Suprapubic skin (tissue), 4 donors: ENCODE measurements around the gene EEF1E1. TPM values are rescaled to one million over a fixed set of nuclear protein-coding genes. Genes with fewer than 3 reads are reported as not detected.
"Not testable (repeated sequence)": the region's sequence is repeated elsewhere in the genome, so short reads cannot be mapped to it uniquely, and the experiment has no call there.

Experiments
- DNase-seq, 2 donors: peaks; one replicate each; pipeline ENCODE4 v3.0.0-alpha.2; 2019; ENCODE audit warnings: low spot score in 2 of 2
- H3K27ac ChIP-seq: fragments of 200-600 bp; sonication (generic); one replicate; pipeline ENCODE4 v1.5.1; 2019
- H3K27me3 ChIP-seq: fragments of 200-600 bp; sonication (generic); one replicate; pipeline ENCODE4 v1.5.1; 2019
- H3K36me3 ChIP-seq: fragments of 200-600 bp; sonication (generic); one replicate; pipeline ENCODE4 v1.5.1; 2019
- H3K4me1 ChIP-seq: fragments of 200-600 bp; sonication (generic); one replicate; pipeline ENCODE4 v1.5.1; 2019
- H3K4me3 ChIP-seq: fragments of 200-600 bp; sonication (generic); one replicate; pipeline ENCODE4 v1.5.1; 2019; ENCODE audit warnings: mild to moderate bottlenecking
- H3K9me3 ChIP-seq: fragments of 200-600 bp; sonication (generic); one replicate; pipeline ENCODE4 v1.5.1; 2019
- CTCF ChIP-seq, 2 donors: fragments of 200-600 bp in 1 of 2; fragments of 450-650 bp in 1 of 2; sonication (generic) in 1 of 2; IDR thresholded peaks; one replicate each; pipeline ENCODE4 v1.5.1; 2016 to 2019; ENCODE audit warnings: antibody characterized with exemption in 2 of 2, mild to moderate bottlenecking in 1 of 2, moderate library complexity in 1 of 2
- EP300 ChIP-seq: sonication (generic); formaldehyde crosslinking; IDR thresholded peaks from one replicate; pipeline ENCODE4 v1.6.1; 2017; ENCODE audit warnings: antibody characterized with exemption
- POLR2A ChIP-seq, 2 donors: fragments of 450-650 bp; IDR thresholded peaks; one replicate each; pipeline ENCODE4 v1.6.1; 2017; ENCODE audit warnings: antibody characterized with exemption in 2 of 2, mild to moderate bottlenecking in 2 of 2, moderate library complexity in 2 of 2
- POLR2AphosphoS5 ChIP-seq, 3 donors: sonication (generic); formaldehyde crosslinking; IDR thresholded peaks; one replicate each; pipeline ENCODE4 v1.6.1; 2017; ENCODE audit warnings: antibody characterized with exemption in 3 of 3
- WGBS: methylation state at CpG from one replicate; pipeline ENCODE4 v1.1.5; 2018; 5-methylcytosine and 5-hydroxymethylcytosine counted together
- total RNA-seq, 4 donors: library from RNA; depleted of rRNA; stranded (reverse); fragments of >200 nt; gene quantifications; one replicate each; pipeline ENCODE4 v1.1.0, GENCODE V29; 2016

Gene EEF1E1
- total RNA-seq, 4 donors from 2014 or later: 15.0 to 42.5 (median 31.3) TPM

GRCh38 chr6:8041913-8042583, 60.3 kb downstream of the EEF1E1 start:
- Histone ChIP-seq H3K27me3 (no peaks in the 10 kb centered on the region), H3K4me3 (no peak overlapping the region), H3K9me3 (no peaks in the 10 kb centered on the region), H3K27ac (no peak overlapping the region), H3K4me1 (peaks cover 3% of the 10 kb centered on the region), H3K36me3 (peaks cover 12% of the 10 kb centered on the region)
- WGBS: 71% methylated on average over 9 of the region's 9 CpGs
- TF ChIP-seq EP300 (no peak), POLR2A (IDR thresholded peaks at IDR 0.05) (no peak), POLR2AphosphoS5 (IDR thresholded peaks at IDR 0.05) (no peak), CTCF (IDR thresholded peaks at IDR 0.05) (no peak)
- DNase-seq: no peak

DNA sequence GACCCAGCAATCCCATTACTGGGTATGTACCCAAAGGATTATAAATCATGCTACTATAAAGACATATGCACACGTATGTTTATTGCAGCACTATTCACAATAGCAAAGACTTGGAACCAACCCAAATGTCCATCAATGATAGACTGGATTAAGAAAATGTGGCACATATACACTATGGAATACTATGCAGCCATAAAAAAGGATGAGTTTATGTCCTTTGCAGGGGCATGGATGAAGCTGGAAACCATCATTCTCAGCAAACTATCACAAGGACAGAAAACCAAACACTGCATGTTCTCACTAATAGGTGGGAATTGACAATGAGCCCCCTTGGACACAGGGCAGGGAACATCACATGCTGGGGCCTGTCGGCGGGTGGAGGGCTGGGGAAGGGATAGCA, 68.2 kb downstream of the EEF1E1 start:
- not testable (repeated sequence) for H3K9me3 ChIP-seq, H3K4me3 ChIP-seq, H3K4me1 ChIP-seq, H3K27me3 ChIP-seq, H3K36me3 ChIP-seq, H3K27ac ChIP-seq, DNase-seq
- 96% methylated on average over 3 of the region's 3 CpGs for WGBS

- H3K27ac ChIP-seq: no peak overlapping the region
- H3K4me1 ChIP-seq: peaks cover 7% of the 10 kb centered on the region
- no peaks in the 10 kb centered on the region for H3K36me3 ChIP-seq
- DNase-seq: no peak
- H3K4me3 ChIP-seq: no peak overlapping the region
- no peak for TF ChIP-seq EP300
- TF ChIP-seq POLR2A (IDR thresholded peaks at IDR 0.05): no peak
- no peak for TF ChIP-seq POLR2AphosphoS5 (IDR thresholded peaks at IDR 0.05)
- no peak for TF ChIP-seq CTCF (IDR thresholded peaks at IDR 0.05)
- no peaks in the 10 kb centered on the region for H3K27me3 ChIP-seq
- H3K9me3 ChIP-seq: no peaks in the 10 kb centered on the region
- WGBS: 90% methylated on average over 5 of the region's 5 CpGs
These were observed 71.4 kb downstream of the EEF1E1 start for GRCh38 chr6:8030920-8031319.

Other genes starting within 250 kb of the EEF1E1 start
- 10 to 100 TPM; 49.2 to 61.1 (median 60.3) TPM for gene TXNDC5, start 191.8 kb downstream of the EEF1E1 start, total RNA-seq
- gene BLOC1S5, start 38.2 kb downstream of the EEF1E1 start, total RNA-seq: 10 to 100 TPM in 1 of 4 donors, 1 to 10 TPM in 3; 9.1 to 13.6 (median 9.7) TPM